Kidney (tissue), 14 donors: ENCODE measurements around the gene CD151. TPM values are rescaled to one million over a fixed set of nuclear protein-coding genes. Genes with fewer than 3 reads are reported as not detected.

Experiments
- DNase-seq, 5 donors: peaks; one replicate each; pipeline ENCODE4 v3.0.0-alpha.2; 2013 to 2020
- FAIRE-seq: peaks from 2 replicates; lab custom pipeline; 2012; peaks lifted over from hg19 to GRCh38; lab: Jason Lieb, UNC
- H3K27ac ChIP-seq, 2 donors: one replicate each; pipeline ENCODE4 v1.7.0; 2013; ENCODE audit warnings: low read depth in 2 of 2, low read length in 2 of 2, inconsistent platforms in 1 of 2
- H3K27me3 ChIP-seq: one replicate; pipeline ENCODE4 v1.7.1; 2013; ENCODE audit warnings: low read length, inconsistent platforms; ENCODE audit not compliant: control insufficient read depth, insufficient read depth
- H3K36me3 ChIP-seq, 3 donors: one replicate each; pipeline versions ENCODE4 v1.7.0 to v1.7.1; 2013; ENCODE audit warnings: low read length in 3 of 3, control low read depth in 1 of 3, inconsistent platforms in 1 of 3; ENCODE audit not compliant: insufficient read depth in 3 of 3, control insufficient read depth in 2 of 3
- H3K4me1 ChIP-seq, 3 donors: one replicate each; pipeline versions ENCODE4 v1.7.0 to v1.7.1; 2013; ENCODE audit warnings: low read length in 3 of 3, inconsistent platforms in 1 of 3, low read depth in 1 of 3; ENCODE audit not compliant: control insufficient read depth in 2 of 3, insufficient read depth in 2 of 3
- H3K4me3 ChIP-seq, 3 donors: one replicate each; pipeline versions ENCODE4 v1.7.0 to v1.8.1; 2013; ENCODE audit warnings: low read length in 3 of 3, control low read depth in 1 of 3, inconsistent platforms in 1 of 3
- H3K9ac ChIP-seq, 3 donors: one replicate each; pipeline versions ENCODE4 v1.7.0 to v1.7.1; 2013; ENCODE audit warnings: low read length in 3 of 3, control low read depth in 1 of 3, inconsistent platforms in 1 of 3
- H3K9me3 ChIP-seq, 3 donors: one replicate each; pipeline versions ENCODE4 v1.7.0 to v1.7.1; 2013; ENCODE audit warnings: low read length in 3 of 3, control low read depth in 1 of 3, inconsistent platforms in 1 of 3; ENCODE audit not compliant: control insufficient read depth in 2 of 3, insufficient read depth in 1 of 3
- CTCF ChIP-seq: IDR thresholded peaks from 3 replicates; pipeline ENCODE4 v1.5.1; 2012; ENCODE audit warnings: mild to moderate bottlenecking, moderate library complexity, borderline replicate concordance; ENCODE audit not compliant: insufficient read depth; ENCODE audit errors: extremely low read depth
- intact Hi-C: fragments of 100-400 bp; cut with DNase I; formaldehyde crosslinking; loops from one replicate; pipeline ENCODE4 v1.11.1; 2022
- polyA plus RNA-seq: library from polyadenylated mRNA; stranded (reverse); fragments of 350-450 nt; fragmentation: Illumina TruSeq; extraction: RNeasy Lipid Tissue Mini Kit (QIAGEN cat#74804); gene quantifications from one replicate; pipeline ENCODE4 v1.2.3, GENCODE V29; 2014; ENCODE audit warnings: low read depth, low replicate concordance; ENCODE audit not compliant: insufficient read depth
- total RNA-seq: library from RNA; stranded (reverse); fragmentation: NEBNext Ultra II Directional; extraction: Animal tissue kit (Norgen Biotek cat#: 25700); gene quantifications from one replicate; pipeline ENCODE4 v1.2.1, GENCODE V29; 2021
- donor health status: control.
- donor health status: control.
- donor health status: control.
- donor health status: control.
- donor health status: control.
- donor health status: DM: yes; HTN: yes; CAD: no.
- donor health status: Normal renal cell carcinoma (clear cell type).

The CD151 gene
- total and polyA plus RNA-seq, 2 donors from 2014 or later, result 379 to 476 TPM

GRCh38 chr11:849104-849824 is 16.5 kb downstream of the CD151 start:
- FAIRE-seq (no peak), DNase-seq (peak in 3 of 5 donors; percentile 74 to 84 (median 78))
- Histone ChIP-seq H3K27me3 (no peaks in the 10 kb centered on the region), H3K4me3 (peak overlapping the region in 1 of 3 donors; percentile 4), H3K4me1 (peaks cover 0 to 22% (median 10%) of the 10 kb centered on the region in 3 donors), H3K9ac (no peak overlapping the region), H3K36me3 (no peaks in the 10 kb centered on the region), H3K9me3 (no peaks in the 10 kb centered on the region), H3K27ac (no peak overlapping the region)
- intact Hi-C loops, result no loop called here
- TF ChIP-seq CTCF, result no peak

DNA sequence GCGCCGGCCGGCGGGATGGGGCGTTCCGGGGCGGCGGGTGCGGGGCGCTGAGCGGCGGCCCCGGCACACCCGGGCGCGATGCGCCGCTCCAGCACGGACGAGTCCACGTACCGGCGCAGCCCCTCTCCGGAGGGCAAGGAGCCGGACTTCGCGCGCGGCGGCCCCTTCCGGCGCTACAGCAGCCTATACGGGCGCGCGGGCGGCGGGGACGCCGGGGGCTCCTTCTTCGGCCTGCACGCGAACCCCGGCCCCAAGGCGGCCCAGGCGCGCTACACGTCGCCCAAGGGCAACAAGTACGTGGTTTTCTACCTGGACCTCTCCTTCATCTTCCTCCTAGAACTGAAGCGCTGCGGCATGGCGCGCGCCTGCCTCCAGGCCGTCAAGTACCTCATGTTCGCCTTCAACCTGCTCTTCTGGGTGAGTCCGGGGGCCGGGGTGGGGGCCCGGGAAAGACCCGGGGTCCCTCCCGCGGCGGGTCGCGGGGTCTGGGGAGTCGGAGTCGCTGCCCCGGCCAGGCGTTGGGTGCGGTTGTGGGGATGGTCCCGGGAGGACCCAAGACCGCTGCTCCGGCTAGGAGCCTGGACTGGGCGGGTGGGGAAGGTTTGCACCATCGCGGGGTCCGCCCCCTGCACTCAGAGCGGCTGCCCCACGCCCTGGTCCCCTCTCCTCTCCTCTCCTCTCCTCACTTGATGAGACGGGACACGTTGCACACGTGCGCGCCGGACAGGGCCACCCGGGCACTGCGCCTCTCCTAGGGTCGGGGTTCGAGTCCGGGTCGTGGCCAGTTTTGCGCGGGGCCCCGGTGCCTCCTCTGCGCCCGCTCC is 17.4 kb downstream of the CD151 start:
- Histone ChIP-seq H3K9ac (no peak overlapping the region), H3K27ac (no peak overlapping the region), H3K4me1 (peaks cover 0 to 17% (median 6%) of the 10 kb centered on the region in 3 donors), H3K36me3 (no peaks in the 10 kb centered on the region), H3K4me3 (peak overlapping the region in 1 of 3 donors; percentile 6), H3K9me3 (no peaks in the 10 kb centered on the region), H3K27me3 (no peaks in the 10 kb centered on the region)
- DNase-seq, result peak in 2 of 5 donors; percentile 38 to 41
- intact Hi-C loops, result loop anchor here (10.0 kb wide), 1 partner anchor 195 kb away; no protein-coding TSS in a partner anchor
- TF ChIP-seq CTCF, result no peak
- FAIRE-seq, result no peak

- intact Hi-C loops, result loop anchor here (10.0 kb wide), 1 partner anchor 194 kb away; no protein-coding TSS in a partner anchor
- peaks cover 0 to 14% (median 0%) of the 10 kb centered on the region in 3 donors for H3K4me1 ChIP-seq
- TF ChIP-seq CTCF, result no peak
Measured at GRCh38 chr11:850775-851763, 18.3 kb downstream of the CD151 start.

More at GRCh38 chr11:850775-851763, 18.3 kb downstream of the CD151 start:
- no peak overlapping the region for H3K9ac ChIP-seq
- H3K4me3 ChIP-seq, result no peak overlapping the region
- DNase-seq (peak in 3 of 5 donors; percentile 44 to 80 (median 60)), FAIRE-seq (no peak)
- H3K36me3 ChIP-seq, result no peaks in the 10 kb centered on the region
- H3K27me3 ChIP-seq, result no peaks in the 10 kb centered on the region
- H3K9me3 ChIP-seq, result no peaks in the 10 kb centered on the region
- no peak overlapping the region for H3K27ac ChIP-seq
